Suprapubic skin (tissue), 4 donors: ENCODE measurements around the gene DNAH17.

ENCODE experiments used
- EP300 ChIP-seq: sonication (generic); formaldehyde crosslinking; IDR thresholded peaks from one replicate; pipeline ENCODE4 v1.6.1; 2017; ENCODE audit warnings: antibody characterized with exemption
- POLR2A ChIP-seq, 2 donors: fragments of 450-650 bp; IDR thresholded peaks; one replicate each; pipeline ENCODE4 v1.6.1; 2017; ENCODE audit warnings: antibody characterized with exemption in 2 of 2, mild to moderate bottlenecking in 2 of 2, moderate library complexity in 2 of 2
- POLR2AphosphoS5 ChIP-seq, 3 donors: sonication (generic); formaldehyde crosslinking; IDR thresholded peaks; one replicate each; pipeline ENCODE4 v1.6.1; 2017; ENCODE audit warnings: antibody characterized with exemption in 3 of 3
- TF ChIP-seq, protein P1 (sequence below), 2 donors: fragments of 200-600 bp in 1 of 2; fragments of 450-650 bp in 1 of 2; sonication (generic) in 1 of 2; IDR thresholded peaks; one replicate each; pipeline ENCODE4 v1.5.1; 2016 to 2019; ENCODE audit warnings: antibody characterized with exemption in 2 of 2, mild to moderate bottlenecking in 1 of 2, moderate library complexity in 1 of 2

DNA sequence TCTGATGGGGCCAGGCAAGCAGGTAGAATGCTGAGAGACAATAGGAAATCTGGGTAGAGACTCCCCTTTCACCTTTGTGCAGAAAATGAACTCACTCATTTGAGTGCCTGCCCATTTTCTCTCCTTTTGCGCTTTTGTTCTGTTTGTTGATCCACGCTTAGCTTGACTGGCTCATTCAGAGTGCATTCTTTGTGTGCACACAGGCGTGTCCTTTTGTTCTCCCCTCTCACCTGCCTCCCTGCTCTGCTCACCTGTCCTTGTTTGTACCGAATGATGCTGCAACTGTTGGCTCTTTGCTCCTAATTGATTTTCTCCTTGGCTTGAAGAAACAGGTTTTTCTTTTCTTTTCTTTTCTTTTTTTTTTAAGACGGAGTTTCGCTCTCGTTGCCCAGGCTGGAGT is 183.0 kb downstream of the DNAH17 start:
- TF ChIP-seq POLR2A (IDR thresholded peaks at IDR 0.05): no peak
- TF ChIP-seq POLR2AphosphoS5 (IDR thresholded peaks at IDR 0.05): no peak
- TF ChIP-seq, protein P1, sequence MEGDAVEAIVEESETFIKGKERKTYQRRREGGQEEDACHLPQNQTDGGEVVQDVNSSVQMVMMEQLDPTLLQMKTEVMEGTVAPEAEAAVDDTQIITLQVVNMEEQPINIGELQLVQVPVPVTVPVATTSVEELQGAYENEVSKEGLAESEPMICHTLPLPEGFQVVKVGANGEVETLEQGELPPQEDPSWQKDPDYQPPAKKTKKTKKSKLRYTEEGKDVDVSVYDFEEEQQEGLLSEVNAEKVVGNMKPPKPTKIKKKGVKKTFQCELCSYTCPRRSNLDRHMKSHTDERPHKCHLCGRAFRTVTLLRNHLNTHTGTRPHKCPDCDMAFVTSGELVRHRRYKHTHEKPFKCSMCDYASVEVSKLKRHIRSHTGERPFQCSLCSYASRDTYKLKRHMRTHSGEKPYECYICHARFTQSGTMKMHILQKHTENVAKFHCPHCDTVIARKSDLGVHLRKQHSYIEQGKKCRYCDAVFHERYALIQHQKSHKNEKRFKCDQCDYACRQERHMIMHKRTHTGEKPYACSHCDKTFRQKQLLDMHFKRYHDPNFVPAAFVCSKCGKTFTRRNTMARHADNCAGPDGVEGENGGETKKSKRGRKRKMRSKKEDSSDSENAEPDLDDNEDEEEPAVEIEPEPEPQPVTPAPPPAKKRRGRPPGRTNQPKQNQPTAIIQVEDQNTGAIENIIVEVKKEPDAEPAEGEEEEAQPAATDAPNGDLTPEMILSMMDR (IDR thresholded peaks at IDR 0.05): no peak
- no peak for TF ChIP-seq EP300
